H1 (cell line): ENCODE data around the gene RASGRP4. TPM values are rescaled to one million over a fixed set of nuclear protein-coding genes. Genes with fewer than 3 reads are reported as not detected.

ENCODE experiments used
- CTCF ChIA-PET: fragments of 300-600 bp; sonication (Branson Sonifier 250); formaldehyde crosslinking; loops from one replicate; lab custom pipeline; 2021; ENCODE audit not compliant: partially characterized antibody; lab: Charles Lee
- POLR2A ChIA-PET: fragments of 300-600 bp; sonication (Branson Sonifier 250); formaldehyde crosslinking; loops from one replicate; lab custom pipeline; 2021; ENCODE audit warnings: inconsistent platforms; ENCODE audit not compliant: partially characterized antibody; lab: Charles Lee
- DNase-seq, 2 experiments: peaks; one replicate each; pipeline versions ENCODE4 v3.0.0 to v3.0.0-alpha.2; 2010 to 2022; ENCODE audit warnings: low spot score in 2 of 2, low read depth in 1 of 2, mixed read lengths in 1 of 2
- FAIRE-seq: peaks from 2 replicates; lab custom pipeline; 2011; peaks lifted over from hg19 to GRCh38; lab: Jason Lieb, UNC
- H2AFZ ChIP-seq: 2 replicates; pipeline ENCODE4 v1.8.1; 2012; ENCODE audit warnings: low read length, inconsistent platforms
- H2AK5ac ChIP-seq: 2 replicates; pipeline ENCODE4 v1.6.1; 2013; ENCODE audit warnings: low read depth, low read length
- H2BK120ac ChIP-seq: replicated peaks from 2 replicates; pipeline ENCODE3; 2013; ENCODE audit warnings: low read depth, low read length, inconsistent platforms
- H2BK12ac ChIP-seq: 2 replicates; pipeline ENCODE4 v1.6.1; 2013; ENCODE audit warnings: low read depth, low read length
- H2BK15ac ChIP-seq: 2 replicates; pipeline ENCODE4 v1.6.1; 2013; ENCODE audit warnings: low read length
- H2BK20ac ChIP-seq: 2 replicates; pipeline ENCODE4 v1.6.1; 2013; ENCODE audit warnings: low read length
- H2BK5ac ChIP-seq: 2 replicates; pipeline ENCODE4 v1.6.1; 2013; ENCODE audit warnings: low read depth, low read length
- H3K14ac ChIP-seq: 2 replicates; pipeline ENCODE4 v1.6.1; 2013; ENCODE audit warnings: inconsistent platforms; ENCODE audit not compliant: insufficient read length
- H3K18ac ChIP-seq: 2 replicates; pipeline ENCODE4 v1.6.1; 2013; ENCODE audit warnings: low read length; ENCODE audit errors: extremely low read depth
- H3K23ac ChIP-seq: 2 replicates; pipeline ENCODE4 v1.6.1; 2013; ENCODE audit warnings: inconsistent platforms; ENCODE audit not compliant: insufficient read length
- H3K23me2 ChIP-seq: 2 replicates; pipeline ENCODE4 v1.6.1; 2013; ENCODE audit warnings: low read depth, low read length
- H3K27ac ChIP-seq: 2 replicates; pipeline ENCODE4 v1.6.1; 2011; ENCODE audit warnings: low read depth, low read length, inconsistent platforms
- H3K27me3 ChIP-seq, 4 experiments: replicated peaks in 1 of 4; 1 replicate in 1 of 4; 2 replicates in 3 of 4; pipeline versions ENCODE4 v1.6.1 to v1.8.1; 2011 to 2013; ENCODE audit warnings: low read length in 3 of 4, mild to moderate bottlenecking in 3 of 4, inconsistent platforms in 2 of 4, mixed read lengths in 2 of 4, moderate library complexity in 1 of 4; ENCODE audit not compliant: control insufficient read depth in 3 of 4, insufficient read depth in 3 of 4; ENCODE audit errors: extremely low read depth in 1 of 4
- H3K36me3 ChIP-seq, 4 experiments: 2 replicates each; pipeline versions ENCODE4 v1.6.1 to v1.8.1; 2011 to 2013; ENCODE audit warnings: mild to moderate bottlenecking in 4 of 4, low read length in 3 of 4, moderate library complexity in 2 of 4, control low read depth in 1 of 4, inconsistent platforms in 1 of 4; ENCODE audit not compliant: insufficient read depth in 4 of 4, control insufficient read depth in 2 of 4
- H3K4ac ChIP-seq: replicated peaks from 2 replicates; pipeline ENCODE3; 2013; ENCODE audit warnings: low read length, low read depth, mixed read lengths, inconsistent platforms; ENCODE audit not compliant: insufficient read length
- H3K4me1 ChIP-seq, 4 experiments: replicated peaks in 1 of 4; 1 replicate in 1 of 4; 2 replicates in 3 of 4; pipeline versions ENCODE4 v1.6.1 to v1.8.1; 2011 to 2013; ENCODE audit warnings: low read length in 3 of 4, inconsistent platforms in 2 of 4, mixed read lengths in 1 of 4; ENCODE audit not compliant: insufficient read depth in 4 of 4, control insufficient read depth in 3 of 4
- H3K4me2 ChIP-seq, 2 experiments: 2 replicates each; pipeline versions ENCODE4 v1.6.1 to v1.8.1; 2011 to 2013; ENCODE audit warnings: low read depth in 2 of 2, low read length in 2 of 2, control low read depth in 1 of 2, inconsistent platforms in 1 of 2, mild to moderate bottlenecking in 1 of 2; ENCODE audit not compliant: insufficient read depth in 1 of 2
- H3K4me3 ChIP-seq, 4 experiments: fragments of 200-600, 300-600 bp in 1 of 4; sonication (generic), shearing (Covaris generic), sonication (Bioruptor Twin) in 1 of 4; 2 replicates each; pipeline versions ENCODE4 v1.5.1 to v1.8.1; 2011 to 2016; ENCODE audit warnings: low read length in 4 of 4, low read depth in 3 of 4, control low read depth in 2 of 4, inconsistent platforms in 2 of 4, mild to moderate bottlenecking in 2 of 4, mixed read lengths in 1 of 4, moderate library complexity in 1 of 4; ENCODE audit not compliant: insufficient read depth in 2 of 4; ENCODE audit errors: extremely low read depth in 1 of 4
- H3K56ac ChIP-seq: replicated peaks from 2 replicates; pipeline ENCODE3; 2013; ENCODE audit warnings: low read depth, mild to moderate bottlenecking, mixed read lengths, low read length, inconsistent platforms; ENCODE audit not compliant: insufficient read length
- H3K79me1 ChIP-seq: 2 replicates; pipeline ENCODE4 v1.6.1; 2013; ENCODE audit warnings: low read depth, low read length, control low read depth
- H3K79me2 ChIP-seq, 2 experiments: 2 replicates each; pipeline versions ENCODE4 v1.6.1 to v1.8.1; 2012 to 2013; ENCODE audit warnings: low read length in 2 of 2, mild to moderate bottlenecking in 2 of 2, inconsistent platforms in 1 of 2; ENCODE audit not compliant: insufficient read depth in 2 of 2, control insufficient read depth in 1 of 2
- H3K9ac ChIP-seq, 4 experiments: replicated peaks in 1 of 4; 1 replicate in 1 of 4; 2 replicates in 3 of 4; pipeline versions ENCODE4 v1.6.1 to v1.8.1; 2011 to 2013; ENCODE audit warnings: low read depth in 3 of 4, low read length in 3 of 4, control low read depth in 2 of 4, mild to moderate bottlenecking in 2 of 4, moderate library complexity in 2 of 4, inconsistent platforms in 1 of 4; ENCODE audit errors: extremely low read depth in 1 of 4
- H3K9me3 ChIP-seq, 2 experiments: 2 replicates each; pipeline versions ENCODE4 v1.6.1 to v1.8.1; 2012 to 2013; ENCODE audit warnings: mild to moderate bottlenecking in 2 of 2, moderate library complexity in 2 of 2, control low read depth in 1 of 2, inconsistent platforms in 1 of 2, low read depth in 1 of 2, low read length in 1 of 2, mixed read lengths in 1 of 2; ENCODE audit not compliant: insufficient read depth in 2 of 2
- H4K20me1 ChIP-seq, 2 experiments: replicated peaks in 1 of 2; 2 replicates each; pipeline versions ENCODE3 to v1.8.1; 2011 to 2013; ENCODE audit warnings: inconsistent platforms in 2 of 2, low read length in 2 of 2, mild to moderate bottlenecking in 1 of 2; ENCODE audit not compliant: insufficient read depth in 2 of 2, control insufficient read depth in 1 of 2
- H4K5ac ChIP-seq: 2 replicates; pipeline ENCODE4 v1.6.1; 2013; ENCODE audit warnings: low read length, low read depth, mixed read lengths, inconsistent platforms; ENCODE audit not compliant: insufficient read length
- H4K8ac ChIP-seq: 2 replicates; pipeline ENCODE4 v1.8.0; 2013; ENCODE audit warnings: mild to moderate bottlenecking, moderate library complexity, low read length, inconsistent platforms; ENCODE audit not compliant: insufficient read depth; ENCODE audit errors: extremely low read depth
- H4K91ac ChIP-seq: replicated peaks from 2 replicates; pipeline ENCODE3; 2013; ENCODE audit warnings: low read length, mixed read lengths, inconsistent platforms; ENCODE audit not compliant: insufficient read length
- BCL11A ChIP-seq, 2 experiments: IDR thresholded peaks; one replicate each; pipeline ENCODE4 v1.6.1; 2011; ENCODE audit warnings: low read depth in 2 of 2, low read length in 2 of 2, mild to moderate bottlenecking in 2 of 2
- EGR1 ChIP-seq: IDR thresholded peaks from 2 replicates; pipeline ENCODE4 v1.6.1; 2011; ENCODE audit warnings: low read depth, low read length, borderline replicate concordance
- SAP30 ChIP-seq: fragments of 300-600 bp; sonication (generic); IDR thresholded peaks from 2 replicates; pipeline ENCODE4 v1.7.1; 2012; ENCODE audit warnings: low read length, moderate library complexity, mild to moderate bottlenecking, inconsistent platforms; ENCODE audit not compliant: insufficient read depth, insufficient replicate concordance
- SP4 ChIP-seq: IDR thresholded peaks from 2 replicates; pipeline ENCODE4 v1.6.1; 2012; ENCODE audit warnings: low read length, inconsistent platforms
- TCF12 ChIP-seq: IDR thresholded peaks from 2 replicates; pipeline ENCODE4 v1.6.1; 2011; ENCODE audit warnings: low read depth, mild to moderate bottlenecking, low read length
- WGBS, 2 experiments: shearing (Covaris generic) in 1 of 2; methylation state at CpG; one replicate each; pipeline versions ENCODE4 v1.1.6 to v1.1.7; 2013 to 2015; ENCODE audit warnings: low lambda C conversion rate in 2 of 2, mixed read lengths in 2 of 2, inconsistent platforms in 1 of 2, low coverage in 1 of 2, missing lambda C conversion rate in 1 of 2; ENCODE audit not compliant: insufficient replicate concordance in 2 of 2, insufficient coverage in 1 of 2, insufficient read length in 1 of 2; ENCODE audit errors: extremely low coverage in 1 of 2, missing lambda C conversion rate in 1 of 2; 5-methylcytosine and 5-hydroxymethylcytosine counted together
- polyA plus RNA-seq, 7 experiments: library from polyadenylated mRNA; depleted of rRNA in 3 of 7; stranded (reverse) in 5 of 7; unstranded in 2 of 7; fragments of >200 nt in 5 of 7; fragments of 200-250 nt in 2 of 7; gene quantifications; 1 replicate in 5 of 7; 2 replicates in 1 of 7; 4 replicates in 1 of 7; pipeline versions ENCODE4 v1.2.1 to v1.2.3, GENCODE V29; 2011 to 2013; ENCODE audit warnings: missing spikeins in 2 of 7, mixed read lengths in 2 of 7
- total RNA-seq: library from RNA; stranded (reverse); fragmentation: NEBNext Ultra II Directional; extraction: Animal tissue kit (Norgen Biotek cat#: 25700); gene quantifications from 2 replicates; pipeline ENCODE4 v1.2.1, GENCODE V29; 2021

The RASGRP4 gene
- total and polyA plus RNA-seq, 2 of the 8 experiments (the other 6 are each of a cell fraction or from before 2014, with no cell fraction given) = 1.9 to 3.1 TPM

GRCh38 chr19:38411041-38411712, 14.8 kb downstream of the RASGRP4 start:
- WGBS, 2 experiments = 91% methylated on average over 12 of the region's 13 CpGs; no CpG with 5 or more reads in 1 of the 2 experiments
- Histone ChIP-seq H3K9me3 (no peaks in the 10 kb centered on the region), H3K36me3 (no peaks in the 10 kb centered on the region), H3K14ac (no peak overlapping the region), H3K27ac (no peak overlapping the region), H3K27me3 (peaks cover 0 to 2% (median 0%) of the 10 kb centered on the region in 4 experiments; a peak in 1 of 7 replicates), H4K20me1 (no peaks in the 10 kb centered on the region), H3K4me3 (no peak overlapping the region), H3K4ac (no peak overlapping the region), H3K79me2 (no peaks in the 10 kb centered on the region), H2AK5ac (no peak overlapping the region), H3K4me1 (peaks cover 0 to 3% (median 0%) of the 10 kb centered on the region in 4 experiments; a peak in 1 of 7 replicates), H3K9ac (no peak overlapping the region), H3K4me2 (no peak overlapping the region), H2BK20ac (no peak overlapping the region), H4K91ac (no peak overlapping the region), H2BK5ac (no peak overlapping the region), H3K79me1 (no peaks in the 10 kb centered on the region; the same call in 1 of the 2 replicates), H2BK120ac (no peak overlapping the region), H3K23me2 (no peaks in the 10 kb centered on the region), H2AFZ (no peak overlapping the region), H4K8ac (no peak overlapping the region; the same call in none of the 2 replicates), H3K23ac (no peak overlapping the region), H3K56ac (no peak overlapping the region), H4K5ac (no peak overlapping the region), H2BK15ac (no peak overlapping the region), H2BK12ac (no peak overlapping the region), H3K18ac (peak overlapping the region; percentile 78; the same call in 1 of the 2 replicates)
- FAIRE-seq = no peak
- no peak for DNase-seq
- ChIA-PET CTCF (interaction anchor here (0.6 to 5.7 kb wide), 3 partner anchors 8 to 490 kb away, joined by 3 to 32 read pairs (median 4); partner anchors contain the start of gene FAM98C), POLR2A (interaction anchor here (1.0 to 1.7 kb wide), 2 partner anchors 13 to 23 kb away, joined by 3 to 5 read pairs; partner anchors contain the start of genes GGN and SPRED3)
- TF ChIP-seq SP4 = no peak
- TF ChIP-seq SAP30 = no peak
- no peak for TF ChIP-seq TCF12
- TF ChIP-seq EGR1 = no peak
- no peak for TF ChIP-seq BCL11A (IDR thresholded peaks at IDR 0.05; ENCODE audit: low read depth in 2 of 2, low read length in 2 of 2)
